GM19468 (cell line): ENCODE results near the gene HOXA3.

Source experiments
- ATAC-seq: cut with Tn5 transposase; IDR thresholded peaks from one replicate; pipeline ENCODE4 v1.9.1; 2021; ENCODE audit warnings: mild to moderate bottlenecking, moderate library complexity, moderate number of reproducible peaks; ENCODE audit not compliant: unreplicated experiment; ENCODE audit errors: extremely low read depth

Gene HOXA3

DNA sequence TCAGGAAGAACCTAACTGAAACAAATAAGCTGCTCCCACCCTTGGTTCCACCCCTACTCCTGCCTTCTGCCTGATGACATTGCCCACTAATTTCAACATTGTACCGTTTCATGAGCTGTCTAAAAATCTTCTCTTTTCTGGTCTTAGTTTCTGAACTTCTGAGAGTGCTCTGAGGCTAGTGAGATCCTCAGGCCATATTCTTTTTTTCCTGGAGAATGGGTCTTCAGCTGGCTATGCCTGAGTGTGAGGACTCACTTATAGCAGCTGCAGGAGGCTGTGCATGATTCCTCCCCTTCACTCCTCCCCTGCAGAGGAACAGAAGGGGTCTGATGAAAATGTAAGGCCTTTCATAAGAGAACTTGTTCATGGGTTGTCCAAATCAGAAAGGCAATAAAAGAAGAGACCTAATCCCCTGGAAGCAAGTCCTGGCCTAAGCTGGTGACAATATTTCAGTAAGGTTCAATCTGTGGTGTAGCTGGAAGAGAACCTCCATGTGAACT is 32.9 kb downstream of the HOXA3 start:
- no peak for ATAC-seq

DNA sequence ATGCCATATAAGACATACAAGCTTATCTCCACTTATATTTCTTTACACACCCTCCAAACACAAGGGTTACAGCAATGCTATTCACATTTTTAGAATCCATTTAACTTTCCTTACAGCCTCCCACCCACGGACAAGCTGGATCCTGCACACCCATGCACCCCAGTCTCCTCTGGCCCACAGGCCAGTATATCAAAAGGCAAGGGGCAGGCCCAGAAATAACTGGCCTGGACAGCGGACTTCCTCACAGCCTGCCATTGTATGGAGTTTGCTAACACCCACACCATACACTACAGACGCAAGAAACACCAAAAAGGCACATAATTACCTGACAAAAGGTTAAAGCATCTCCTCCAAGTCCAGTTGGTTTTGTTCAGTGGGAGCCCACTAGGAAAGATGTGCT is 33.8 kb downstream of the HOXA3 start:
- no peak for ATAC-seq

DNA sequence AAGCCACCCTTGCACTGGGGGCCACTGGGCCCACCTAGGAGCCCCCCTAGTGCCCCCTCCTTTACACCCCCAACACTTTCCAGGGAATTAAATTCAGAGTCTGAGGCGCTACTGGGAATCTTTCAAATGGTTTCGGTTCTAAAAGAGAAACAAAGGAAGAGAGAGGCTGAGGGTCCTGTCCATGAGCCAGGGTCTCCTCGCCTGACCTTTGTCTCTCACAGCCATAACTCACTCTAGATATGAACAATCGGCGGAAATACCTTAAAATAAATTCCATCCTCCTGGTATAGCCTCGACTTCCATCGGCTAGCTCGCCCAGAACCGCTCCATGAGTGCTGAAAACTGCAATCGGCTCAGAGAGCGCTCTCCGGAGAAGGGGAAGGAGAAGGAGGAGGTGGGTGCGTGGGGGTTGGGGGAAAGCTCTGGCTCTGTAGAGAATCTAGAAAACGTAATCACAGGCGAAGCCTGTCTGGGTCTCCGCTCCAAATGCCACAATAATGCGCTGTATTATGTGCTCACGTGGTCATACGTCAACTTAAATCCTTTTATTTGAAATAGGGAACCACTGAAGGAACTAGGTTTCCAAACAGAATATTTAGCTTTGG is 34.4 kb downstream of the HOXA3 start:
- ATAC-seq: no peak

DNA sequence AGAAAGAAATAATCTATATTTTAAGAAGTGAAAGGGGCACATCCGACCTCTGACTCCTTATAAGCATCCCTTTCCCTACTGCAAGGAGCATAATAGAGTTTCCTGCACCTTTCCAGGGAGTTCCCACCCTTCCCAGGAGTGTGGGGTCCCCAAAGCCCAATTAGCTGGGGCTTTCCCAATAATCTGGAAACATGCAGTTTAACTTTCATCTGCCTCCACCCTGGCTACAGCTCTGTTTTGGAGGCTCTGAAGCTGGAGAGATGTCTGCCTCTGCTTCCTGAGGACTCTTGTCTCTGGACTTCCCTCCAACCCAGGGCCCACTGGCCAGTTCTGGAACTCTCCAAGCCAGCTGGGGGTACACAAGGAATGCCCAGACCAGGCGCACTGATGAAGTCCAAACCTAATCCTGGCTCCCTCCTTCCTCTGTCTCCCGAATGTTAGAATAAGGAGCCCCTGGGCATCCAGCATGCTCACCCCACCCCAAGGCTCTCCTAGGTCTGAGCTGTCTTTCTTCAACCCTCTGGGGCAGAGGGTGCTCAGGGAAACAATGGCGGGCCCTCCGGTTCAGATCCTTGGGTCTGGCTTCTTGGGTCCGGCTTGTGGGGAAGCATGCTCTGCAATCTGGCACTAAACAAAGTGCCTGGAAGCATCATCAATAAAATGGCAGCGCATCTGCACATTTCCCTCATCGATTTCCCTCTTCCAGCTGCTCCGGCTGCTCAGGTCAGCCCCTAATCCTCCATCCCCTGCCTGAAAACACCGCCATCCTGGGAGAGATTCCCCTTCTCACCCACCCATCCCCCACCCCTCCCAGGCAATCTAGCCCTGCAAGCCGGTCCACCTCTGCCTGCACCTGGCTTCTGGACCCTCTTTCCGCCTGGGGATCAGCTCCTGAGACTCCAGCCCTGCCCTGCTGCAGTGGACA is 35.2 kb downstream of the HOXA3 start:
- no peak for ATAC-seq

DNA sequence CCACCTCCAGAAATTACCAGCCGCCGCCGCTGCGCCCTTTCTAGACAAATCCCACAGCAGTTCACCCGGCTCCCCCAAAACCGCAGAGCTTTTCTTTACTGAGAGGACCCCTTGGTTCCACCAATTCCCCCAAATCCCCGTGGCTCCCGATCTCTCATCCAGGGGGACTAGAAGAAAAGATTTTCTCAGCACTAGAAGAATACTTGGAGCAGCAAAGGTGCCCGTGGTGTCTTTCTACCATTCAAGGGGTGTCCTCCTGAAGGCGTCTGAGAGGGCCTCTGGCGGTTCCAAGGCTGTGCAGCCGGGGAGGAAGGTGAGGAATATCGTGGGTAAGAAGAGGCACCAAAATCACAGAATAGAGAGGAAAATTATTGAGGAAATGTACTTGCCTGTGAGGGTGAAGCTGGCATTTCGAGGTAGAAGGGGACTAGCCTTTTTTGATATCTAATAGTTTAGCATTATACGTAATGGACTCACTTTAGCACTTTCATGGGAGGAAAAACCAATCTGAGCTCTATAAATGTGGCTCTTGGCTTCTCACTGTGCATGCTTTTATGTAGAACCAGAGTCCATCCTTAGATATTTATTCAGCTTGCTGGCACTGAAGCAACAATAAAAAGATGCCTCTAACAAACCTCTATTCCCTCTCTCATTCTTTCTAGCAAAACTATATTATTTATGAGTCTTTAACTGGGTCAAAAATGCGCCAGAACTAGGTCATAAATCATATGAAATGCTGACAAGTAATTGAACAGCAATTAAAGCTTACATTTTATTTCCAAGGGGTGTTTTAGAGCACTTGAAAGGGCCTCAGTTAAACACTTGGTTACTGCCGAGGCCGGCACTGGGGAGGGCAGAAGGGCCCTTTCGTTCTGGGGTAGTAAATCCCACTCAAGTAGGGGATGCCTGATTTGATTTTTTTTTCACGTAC is 36.1 kb downstream of the HOXA3 start:
- ATAC-seq: no peak

DNA sequence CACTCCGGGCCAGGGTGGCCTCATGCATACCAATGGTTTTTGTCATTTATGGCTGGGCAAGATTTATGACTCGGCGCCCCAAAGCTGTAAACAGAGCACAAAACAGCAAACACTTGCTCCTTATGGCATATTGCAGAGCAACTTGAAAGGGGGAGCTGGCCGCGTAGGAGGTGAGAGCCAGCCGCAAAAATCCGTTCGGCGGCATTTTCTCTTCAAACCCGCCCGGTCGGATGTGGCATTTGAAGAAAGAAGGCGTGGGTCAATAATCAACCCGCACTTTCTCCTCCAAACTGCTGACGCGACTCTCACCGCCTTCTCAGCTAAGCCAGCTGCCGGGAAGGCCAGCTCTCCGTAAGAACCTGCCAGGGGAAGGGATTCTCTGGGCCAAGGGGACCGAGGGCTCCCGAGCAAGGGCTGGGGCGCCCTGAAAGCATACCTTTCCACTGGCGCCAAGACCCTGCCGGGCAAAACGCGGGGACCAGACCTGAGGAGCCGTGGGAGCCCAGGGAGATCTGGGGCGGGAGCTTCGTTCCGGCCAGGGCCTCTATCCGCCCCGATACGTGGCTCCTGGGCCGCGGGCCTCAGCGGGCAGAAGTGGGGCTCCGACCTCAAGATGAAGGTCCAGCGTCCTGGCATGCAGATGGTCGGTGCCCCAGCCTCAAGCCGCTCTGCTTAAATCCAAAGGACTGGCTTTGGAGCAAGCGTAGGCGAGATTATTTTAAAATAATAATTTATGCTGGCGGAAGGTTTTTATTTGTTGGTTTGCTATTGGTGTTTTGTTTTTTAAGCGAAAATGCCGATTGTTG is 37.0 kb downstream of the HOXA3 start:
- no peak for ATAC-seq

DNA sequence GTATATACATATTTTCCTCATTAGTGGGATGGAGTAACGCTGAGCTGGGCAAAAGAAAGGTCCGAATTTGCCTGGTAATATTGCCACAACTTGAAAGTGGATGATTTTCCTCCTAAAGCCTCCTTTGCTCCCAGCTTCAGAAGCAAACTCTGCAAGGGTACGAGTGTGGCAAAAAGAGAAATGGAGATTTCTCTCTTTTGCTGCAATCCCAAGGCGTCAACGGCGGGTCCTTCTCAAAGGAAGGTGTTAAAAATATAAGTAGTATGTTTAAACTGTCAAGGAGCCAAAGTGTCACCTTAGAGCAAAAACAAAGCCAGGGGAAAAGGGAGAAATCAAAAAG is 37.5 kb downstream of the HOXA3 start:
- ATAC-seq: no peak

DNA sequence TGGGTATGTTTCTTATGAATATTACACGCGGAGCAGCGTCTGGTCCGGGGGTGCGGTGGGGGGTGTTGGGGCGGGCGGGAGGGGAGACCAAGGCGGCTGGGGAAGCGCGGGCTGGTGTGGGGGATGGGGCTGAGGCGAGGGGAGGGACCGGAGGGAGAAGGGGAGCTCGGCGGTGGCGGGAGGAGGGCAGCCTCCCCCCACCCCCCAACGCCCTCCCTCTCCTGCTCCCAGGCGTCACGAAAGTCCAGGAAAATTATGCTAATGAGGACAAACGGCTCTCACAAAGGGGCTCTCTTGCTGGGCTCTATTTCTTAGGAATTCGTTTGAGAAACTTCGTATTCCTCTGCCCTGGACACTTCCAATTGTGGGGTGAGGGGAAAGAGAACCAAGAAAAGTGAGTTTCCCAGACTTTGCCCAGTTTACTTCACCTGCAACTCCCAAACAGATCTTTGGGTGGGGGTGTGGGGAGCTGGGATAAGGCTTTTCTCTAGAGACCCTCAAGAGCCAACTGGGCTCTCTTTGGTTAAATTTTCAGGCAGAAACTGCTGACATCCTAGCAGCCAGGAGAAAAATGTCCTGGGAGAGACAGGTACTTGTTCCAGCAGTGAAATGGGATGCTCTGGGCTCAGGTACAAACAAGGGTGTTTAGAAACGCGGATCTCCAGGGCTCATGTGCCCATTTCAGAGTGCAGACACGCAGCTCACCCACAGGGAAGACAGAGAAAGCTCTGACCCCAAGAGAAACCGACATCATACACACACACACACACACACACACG is 38.2 kb downstream of the HOXA3 start:
- ATAC-seq: no peak

DNA sequence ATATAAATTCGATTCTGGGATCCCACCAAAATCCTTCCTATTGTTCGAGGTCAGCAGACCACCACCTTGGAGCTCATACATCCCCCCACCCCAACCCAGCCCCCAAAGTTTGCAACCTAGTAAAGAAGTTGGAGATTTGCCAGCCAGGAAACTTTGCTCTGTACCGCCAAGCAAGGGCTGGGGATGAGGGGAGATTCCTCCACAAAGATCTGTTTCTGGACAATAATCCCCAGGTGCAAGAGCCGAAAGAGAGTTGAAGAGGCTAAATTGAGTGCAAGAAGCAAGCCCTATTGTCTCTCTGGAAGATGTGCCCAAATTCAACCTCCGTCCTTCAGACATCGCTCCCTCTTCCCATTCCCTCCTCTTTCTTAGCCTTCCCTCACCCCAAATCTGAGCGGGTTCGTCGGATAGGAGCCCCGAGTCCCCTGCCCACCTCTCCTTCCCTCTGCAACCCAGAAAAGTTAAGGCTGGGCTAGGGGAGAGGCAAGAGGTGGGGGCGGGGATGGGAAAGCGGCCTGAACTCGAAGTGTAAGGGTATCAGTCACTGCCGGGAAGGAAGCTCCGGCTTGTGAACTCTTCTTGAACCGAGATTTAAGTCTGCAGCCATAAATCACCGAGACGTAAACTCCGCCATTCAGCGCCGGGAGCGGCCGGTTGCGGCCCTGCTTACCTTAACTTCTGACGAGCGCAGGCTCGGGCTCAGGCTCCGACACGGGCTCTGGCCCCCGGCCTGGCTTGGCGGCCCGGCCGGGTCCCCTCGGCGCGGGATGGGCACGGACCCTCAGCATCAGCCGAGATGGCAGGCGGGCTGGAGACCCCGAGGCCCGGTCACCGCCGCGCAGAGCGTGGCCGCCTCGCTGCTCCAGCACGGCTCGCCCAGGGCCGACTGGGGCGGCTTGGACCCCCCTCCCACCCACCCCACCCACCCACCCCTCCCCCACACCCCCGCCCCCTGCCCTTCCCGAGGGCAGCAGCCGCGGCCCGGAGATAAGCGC is 39.1 kb downstream of the HOXA3 start:
- no peak for ATAC-seq

DNA sequence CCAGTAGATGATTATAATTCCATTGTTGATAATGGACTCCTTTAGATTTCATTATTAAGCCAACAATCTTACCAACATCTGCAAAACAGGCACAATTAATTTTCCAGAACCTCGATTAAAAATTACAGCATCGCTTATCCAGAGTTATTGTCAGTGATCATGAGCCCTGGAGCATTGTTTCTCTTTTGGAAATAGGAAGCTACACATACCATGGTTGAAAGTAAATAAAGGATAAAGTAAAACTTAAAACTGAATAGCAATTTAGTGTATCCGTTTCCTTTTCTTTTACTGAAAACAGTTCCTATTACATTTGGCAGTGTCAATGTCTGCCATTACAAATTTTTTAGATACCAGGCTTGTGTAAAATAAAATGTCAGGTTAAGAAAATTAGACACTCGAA is 40.0 kb downstream of the HOXA3 start:
- ATAC-seq: no peak

DNA sequence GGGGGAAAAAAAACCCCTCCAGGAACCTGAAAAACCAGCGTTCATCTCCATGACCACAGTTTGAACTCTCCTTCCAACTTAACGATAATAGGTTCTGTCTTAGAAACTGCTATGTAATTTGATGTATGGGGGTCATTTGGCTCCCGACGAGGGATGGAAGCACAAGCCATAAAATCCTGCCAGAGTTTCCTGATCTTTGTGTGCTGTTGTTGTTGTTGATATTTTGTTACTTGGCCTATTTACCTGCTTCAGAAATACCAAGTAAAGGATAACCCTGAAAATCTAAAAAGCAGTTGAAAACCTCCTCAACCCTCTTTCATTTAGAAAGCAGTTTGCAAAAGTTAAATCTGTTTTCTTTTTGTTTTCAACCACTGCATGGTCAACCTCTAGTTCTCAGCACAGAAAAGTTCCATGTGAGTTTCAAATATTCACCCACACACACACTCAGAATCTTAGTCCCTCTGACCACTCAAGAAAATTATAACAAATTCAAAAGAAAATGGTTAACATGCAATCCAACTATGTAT is 40.6 kb downstream of the HOXA3 start:
- ATAC-seq: no peak

DNA sequence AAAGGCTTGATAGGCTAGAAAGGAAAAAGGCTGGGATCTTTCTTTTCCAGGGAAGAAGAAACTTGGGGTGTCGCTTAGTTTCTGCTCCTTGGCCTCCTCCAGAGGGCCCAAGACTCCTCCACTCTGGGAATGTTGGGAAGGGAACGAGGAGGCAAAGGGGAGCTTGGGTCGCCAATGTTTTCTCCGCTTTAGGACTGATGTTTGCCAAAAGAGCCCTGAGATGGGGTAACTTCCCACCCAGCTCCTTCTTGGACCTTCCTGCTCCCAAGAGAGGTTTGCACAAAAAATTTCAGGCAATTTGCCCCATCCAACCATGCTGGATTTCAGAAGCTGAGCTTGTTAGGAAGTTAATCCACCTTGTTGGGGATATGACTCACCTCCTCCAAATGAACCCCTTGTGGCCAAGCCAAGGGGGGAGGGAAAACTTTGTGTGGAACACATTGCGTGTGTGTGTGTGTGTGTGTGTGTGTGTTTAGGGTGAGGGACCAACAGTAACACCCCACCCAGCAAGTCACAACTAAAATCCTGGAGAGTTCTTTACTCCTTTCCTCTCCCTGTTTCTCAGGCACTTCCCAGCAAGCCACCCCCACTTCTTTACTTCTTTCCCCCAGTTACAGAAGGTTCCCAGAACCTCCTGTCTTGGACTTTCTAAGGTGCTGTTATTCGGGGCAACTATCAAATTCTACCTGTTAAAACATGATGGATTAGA is 41.2 kb downstream of the HOXA3 start:
- no peak for ATAC-seq

DNA sequence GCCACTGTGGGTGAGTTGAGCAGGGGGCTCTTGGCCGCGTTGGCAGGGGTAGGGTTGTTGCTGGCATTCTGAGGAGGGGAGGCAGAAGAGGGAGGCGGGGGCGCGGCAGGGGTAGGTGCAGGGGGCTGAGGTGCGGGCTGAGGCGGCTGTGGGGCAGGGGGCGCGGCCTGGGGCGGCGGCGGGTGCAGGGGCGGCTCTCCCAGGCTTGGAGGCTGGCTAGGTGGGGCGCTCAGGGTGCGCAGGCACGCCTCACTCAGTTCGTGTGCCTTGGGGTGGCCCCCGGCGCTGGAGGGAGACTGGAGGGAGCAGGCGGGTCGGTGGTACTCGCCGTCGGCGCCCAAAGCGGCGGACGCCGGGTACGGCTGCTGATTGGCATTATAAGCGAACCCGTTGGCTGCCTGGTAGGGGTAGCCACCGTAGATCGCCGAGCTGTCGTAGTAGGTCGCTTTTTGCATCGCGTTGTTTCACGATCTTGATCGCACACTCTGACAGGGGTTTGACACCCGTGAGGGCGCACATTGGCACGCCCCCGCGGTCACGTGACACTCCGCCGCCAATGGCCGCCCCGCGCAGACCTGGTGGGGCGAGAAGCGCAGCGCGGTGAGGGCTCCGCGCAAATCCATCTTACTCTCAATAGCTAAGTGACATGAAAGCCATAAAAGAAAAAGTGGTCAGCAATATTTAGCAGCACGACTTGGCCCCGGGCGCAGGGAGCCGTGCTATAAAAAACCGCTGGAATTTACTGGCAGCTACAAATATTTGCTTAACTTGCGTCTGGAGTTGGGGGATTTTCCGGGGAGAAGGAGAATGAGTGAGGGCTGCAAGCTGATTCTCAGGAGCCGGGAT is 42.0 kb downstream of the HOXA3 start:
- no peak for ATAC-seq

DNA sequence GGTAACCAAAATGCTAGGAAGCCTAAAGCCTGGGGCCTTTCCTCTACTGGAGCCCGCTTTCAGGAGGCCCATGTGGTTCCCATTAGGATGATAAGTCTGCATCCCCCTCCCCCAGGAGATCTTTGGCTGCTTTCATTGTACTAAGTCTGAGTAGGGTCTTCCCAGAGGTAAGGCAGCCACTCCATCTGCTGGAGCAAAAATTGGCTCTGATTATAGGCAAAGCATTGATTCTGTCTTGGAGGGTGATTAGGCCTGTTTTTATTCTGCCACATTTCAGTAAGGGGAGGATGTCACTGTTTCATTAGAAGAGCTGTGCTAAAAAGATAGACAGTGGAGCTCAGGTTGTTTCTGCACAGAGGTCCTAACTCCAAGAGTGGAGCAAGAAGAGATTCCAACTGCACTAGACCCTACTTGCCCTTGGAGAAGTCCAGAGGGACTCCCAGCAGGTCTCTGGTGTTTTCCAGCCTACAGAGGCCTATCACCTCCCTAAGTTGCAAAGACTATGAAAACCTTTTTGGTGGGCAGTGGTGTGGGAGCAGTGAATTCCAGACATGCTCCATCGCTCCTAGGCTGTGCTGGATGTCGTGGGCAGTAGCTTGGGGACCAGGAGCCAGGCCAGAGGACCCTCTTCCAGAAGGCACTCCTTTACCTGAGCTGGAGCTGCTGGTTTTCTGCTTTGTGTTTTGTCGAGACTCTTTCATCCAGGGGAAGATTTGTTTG is 42.8 kb downstream of the HOXA3 start:
- ATAC-seq: no peak

DNA sequence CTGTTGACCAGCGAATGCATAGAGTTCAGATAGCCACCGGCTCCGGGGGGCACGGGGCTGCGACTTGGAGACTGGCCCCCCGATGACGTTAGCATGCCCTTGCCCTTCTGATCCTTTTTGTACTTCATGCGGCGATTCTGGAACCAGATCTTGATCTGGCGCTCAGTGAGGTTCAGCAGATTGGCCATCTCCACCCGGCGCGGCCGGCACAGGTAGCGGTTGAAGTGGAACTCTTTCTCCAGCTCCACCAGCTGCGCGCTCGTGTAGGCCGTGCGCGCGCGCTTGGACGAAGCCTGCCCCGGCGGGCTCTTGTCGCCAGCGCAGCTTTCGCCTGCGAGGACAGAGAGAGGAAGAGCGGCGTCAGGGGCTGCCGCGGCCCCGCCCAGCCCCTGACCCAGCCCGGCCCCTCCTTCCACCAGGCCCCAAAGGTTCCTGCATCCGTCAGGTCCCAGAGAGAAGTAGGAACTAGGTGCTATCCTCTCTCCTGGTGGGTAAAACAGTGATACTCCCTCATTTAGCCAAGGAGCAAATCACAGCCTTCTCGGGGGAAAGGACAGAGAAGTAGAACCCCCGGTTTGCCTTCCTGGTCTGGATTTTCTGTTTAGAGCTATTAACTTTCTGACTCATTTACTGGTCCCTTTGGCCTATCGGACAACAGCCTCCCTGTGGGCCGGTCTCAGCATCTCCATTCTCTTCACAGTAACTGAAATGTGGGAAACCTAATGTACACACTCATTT is 43.8 kb downstream of the HOXA3 start:
- ATAC-seq: no peak
